Body of pancreas (tissue), 4 donors: ENCODE data around the gene TCAIM. TPM values are rescaled to one million over a fixed set of nuclear protein-coding genes. Genes with fewer than 3 reads are reported as not detected.
"Not testable (repeated sequence)": the region's sequence is repeated elsewhere in the genome, so short reads cannot be mapped to it uniquely, and the experiment has no call there.

ENCODE experiments used
- ATAC-seq: fragments of 150-250 bp; one replicate; pipeline ENCODE4 v1.9.1; 2016
- DNase-seq, 4 donors: peaks; one replicate each; pipeline ENCODE4 v3.0.0-alpha.2; 2019
- H3K27ac ChIP-seq, 4 donors: fragments of 200-600 bp; sonication (generic); 1 replicate in 3 of 4; 2 replicates in 1 of 4; pipeline versions ENCODE4 v1.5.1 to v1.6.1; 2016 to 2019; ENCODE audit warnings: mild to moderate bottlenecking in 1 of 4, mixed read lengths in 1 of 4, moderate library complexity in 1 of 4
- H3K27me3 ChIP-seq, 2 donors: fragments of 200-600 bp; sonication (generic); one replicate each; pipeline ENCODE4 v1.6.0; 2016; ENCODE audit warnings: mild to moderate bottlenecking in 1 of 2
- H3K36me3 ChIP-seq, 2 donors: fragments of 200-600 bp; sonication (generic); replicated peaks in 1 of 2; 2 replicates each; pipeline ENCODE4 v1.5.1; 2016; ENCODE audit warnings: low read depth in 2 of 2; ENCODE audit not compliant: insufficient read depth in 1 of 2
- H3K4me1 ChIP-seq: fragments of 200-600 bp; sonication (generic); one replicate; pipeline ENCODE4 v1.6.0; 2016
- H3K4me3 ChIP-seq, 2 donors: fragments of 200-600 bp; sonication (generic); 1 replicate in 1 of 2; 2 replicates in 1 of 2; pipeline ENCODE4 v1.5.1; 2016 to 2019
- H3K9me3 ChIP-seq, 3 donors: fragments of 200-600 bp; sonication (generic); 1 replicate in 2 of 3; 2 replicates in 1 of 3; pipeline ENCODE4 v1.5.1; 2016
- POLR2A ChIP-seq, 3 donors: fragments of 450-650 bp; IDR thresholded peaks; one replicate each; pipeline ENCODE4 v1.6.1; 2016; ENCODE audit warnings: antibody characterized with exemption in 3 of 3, mild to moderate bottlenecking in 2 of 3
- WGBS, 2 donors: methylation state at CpG; one replicate each; pipeline ENCODE4 v1.1.5; 2017; 5-methylcytosine and 5-hydroxymethylcytosine counted together
- intact Hi-C: fragments of 100-400 bp; cut with DNase I; formaldehyde crosslinking; loops from one replicate; pipeline ENCODE4 v1.15.1; 2023
- total RNA-seq, 2 donors: library from RNA; depleted of rRNA; stranded (reverse); fragments of >200 nt; gene quantifications; one replicate each; pipeline ENCODE4 v1.1.0, GENCODE V29; 2016
- TF ChIP-seq, protein P1 (sequence below), 7 experiments: fragments of 450-650 bp in 4 of 7; fragments of 200-600 bp in 3 of 7; sonication (generic) in 3 of 7; IDR thresholded peaks; one replicate each; pipeline ENCODE4 v1.5.1; 2016 to 2019; ENCODE audit warnings: antibody characterized with exemption in 7 of 7

TCAIM gene
- total RNA-seq, 2 donors from 2014 or later: 14.8 to 15.6 TPM

DNA sequence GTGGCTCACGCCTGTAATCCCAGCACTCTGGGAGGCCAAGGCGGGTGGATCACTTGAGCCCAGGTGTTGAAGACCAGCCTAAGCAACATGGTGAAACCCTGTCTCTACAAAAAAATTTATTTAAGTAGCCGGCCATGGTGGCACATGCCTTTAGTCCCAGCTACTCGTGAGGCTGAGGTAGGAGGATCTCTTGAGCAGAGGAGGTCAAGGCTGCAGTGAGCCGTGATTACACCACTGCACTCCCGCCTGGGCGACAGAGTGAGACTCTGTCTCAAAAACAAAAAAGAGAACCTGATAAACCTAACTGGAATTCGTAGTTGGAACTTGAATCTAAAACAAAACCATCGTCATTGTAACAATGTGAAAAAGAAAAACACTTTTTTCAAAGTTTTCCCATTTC lies 57.1 kb downstream of the TCAIM start:
- H3K9me3 ChIP-seq: no peaks in the 10 kb centered on the region
- no peaks in the 10 kb centered on the region for H3K27me3 ChIP-seq
- no peaks in the 10 kb centered on the region for H3K4me1 ChIP-seq
- H3K4me3 ChIP-seq: no peak overlapping the region
- H3K36me3 ChIP-seq: no peaks in the 10 kb centered on the region
- ATAC-seq (no peak), DNase-seq (no peak)
- intact Hi-C loops: no loop called here
- TF ChIP-seq POLR2A (IDR thresholded peaks at IDR 0.05): no peak
- TF ChIP-seq, protein P1, sequence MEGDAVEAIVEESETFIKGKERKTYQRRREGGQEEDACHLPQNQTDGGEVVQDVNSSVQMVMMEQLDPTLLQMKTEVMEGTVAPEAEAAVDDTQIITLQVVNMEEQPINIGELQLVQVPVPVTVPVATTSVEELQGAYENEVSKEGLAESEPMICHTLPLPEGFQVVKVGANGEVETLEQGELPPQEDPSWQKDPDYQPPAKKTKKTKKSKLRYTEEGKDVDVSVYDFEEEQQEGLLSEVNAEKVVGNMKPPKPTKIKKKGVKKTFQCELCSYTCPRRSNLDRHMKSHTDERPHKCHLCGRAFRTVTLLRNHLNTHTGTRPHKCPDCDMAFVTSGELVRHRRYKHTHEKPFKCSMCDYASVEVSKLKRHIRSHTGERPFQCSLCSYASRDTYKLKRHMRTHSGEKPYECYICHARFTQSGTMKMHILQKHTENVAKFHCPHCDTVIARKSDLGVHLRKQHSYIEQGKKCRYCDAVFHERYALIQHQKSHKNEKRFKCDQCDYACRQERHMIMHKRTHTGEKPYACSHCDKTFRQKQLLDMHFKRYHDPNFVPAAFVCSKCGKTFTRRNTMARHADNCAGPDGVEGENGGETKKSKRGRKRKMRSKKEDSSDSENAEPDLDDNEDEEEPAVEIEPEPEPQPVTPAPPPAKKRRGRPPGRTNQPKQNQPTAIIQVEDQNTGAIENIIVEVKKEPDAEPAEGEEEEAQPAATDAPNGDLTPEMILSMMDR (IDR thresholded peaks at IDR 0.05): no peak
- no peak overlapping the region for H3K27ac ChIP-seq
- 92 to 95% methylated on average over 9 of the region's 9 CpGs for WGBS, 2 donors

DNA sequence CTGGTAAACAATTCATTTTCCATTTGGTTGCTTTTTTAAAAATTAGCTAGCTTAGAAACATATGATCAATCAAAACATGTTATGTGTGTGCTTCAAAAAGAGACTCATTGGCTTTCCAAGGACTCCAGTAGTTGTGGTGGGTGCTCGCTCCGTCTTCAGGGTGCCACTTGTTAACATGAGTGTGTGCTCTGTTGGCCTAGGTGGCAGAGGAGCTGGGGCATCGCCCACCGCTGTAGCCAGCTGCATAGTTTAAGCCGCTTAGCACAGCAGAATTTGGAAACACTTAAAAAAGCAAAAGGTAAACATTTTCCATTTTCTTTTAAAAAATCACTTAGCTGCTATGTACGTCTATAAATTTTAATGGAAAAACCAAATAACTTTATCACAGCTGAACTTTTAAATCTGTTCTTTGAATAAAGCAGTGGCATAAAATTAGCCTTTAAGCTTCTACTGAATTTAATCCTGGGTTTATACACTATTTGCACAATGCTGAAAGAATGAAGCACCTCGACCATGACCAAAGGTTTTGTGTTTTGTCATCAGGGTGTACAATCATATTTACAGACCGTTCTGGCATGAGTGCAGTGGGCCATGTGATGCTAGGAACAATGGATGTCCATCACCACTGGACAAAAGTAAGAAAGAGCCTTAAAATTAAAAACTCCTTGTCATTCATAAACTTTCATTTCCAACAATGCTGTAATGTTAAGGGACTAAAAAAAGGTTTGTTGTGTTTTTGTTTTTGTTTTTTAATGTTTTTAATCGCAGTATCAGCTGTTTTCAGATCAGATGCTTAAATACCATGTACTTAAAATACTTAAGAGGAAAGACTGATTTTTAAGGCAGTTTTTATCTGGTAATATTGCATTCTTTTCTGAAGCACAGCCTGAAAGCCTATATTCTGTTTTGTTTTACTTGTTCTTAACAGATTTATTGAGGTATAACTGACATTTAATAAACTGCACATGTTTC lies 57.9 kb downstream of the TCAIM start:
- Histone ChIP-seq H3K4me1 (no peaks in the 10 kb centered on the region), H3K36me3 (no peaks in the 10 kb centered on the region), H3K9me3 (no peaks in the 10 kb centered on the region), H3K4me3 (no peak overlapping the region), H3K27me3 (no peaks in the 10 kb centered on the region), H3K27ac (no peak overlapping the region)
- DNase-seq (no peak), ATAC-seq (no peak)
- TF ChIP-seq, protein P1 (IDR thresholded peaks at IDR 0.05): no peak
- no peak for TF ChIP-seq POLR2A (IDR thresholded peaks at IDR 0.05)
- WGBS, 2 donors: 89 to 93% methylated on average over 9 of the region's 9 CpGs
- intact Hi-C loops: no loop called here

DNA sequence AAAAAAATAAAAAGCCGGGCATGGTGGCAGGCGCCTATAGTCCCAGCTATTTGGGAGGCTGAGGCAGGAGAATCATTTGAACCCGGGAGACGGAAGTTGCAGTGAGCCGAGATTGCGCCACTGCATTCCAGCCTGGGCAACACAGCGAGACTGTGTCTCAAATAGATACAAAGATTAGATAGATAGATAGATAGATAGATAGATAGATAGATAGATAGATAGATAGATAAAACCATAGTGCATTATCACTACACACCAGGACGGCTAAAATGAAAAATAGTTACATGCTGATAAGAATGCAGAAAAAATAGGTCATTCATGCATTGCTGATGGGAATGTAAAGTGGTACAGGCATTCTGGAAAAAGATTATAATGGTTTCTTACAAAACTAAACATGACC lies 59.7 kb downstream of the TCAIM start:
- H3K36me3 ChIP-seq, H3K4me1 ChIP-seq: not testable (repeated sequence)

GRCh38 chr3:44398853-44399252 lies 60.3 kb downstream of the TCAIM start:
- Histone ChIP-seq H3K27me3 (no peaks in the 10 kb centered on the region), H3K9me3 (no peaks in the 10 kb centered on the region), H3K4me1 (no peaks in the 10 kb centered on the region), H3K36me3 (no peaks in the 10 kb centered on the region), H3K4me3 (no peak overlapping the region), H3K27ac (no peak overlapping the region)
- no peak for DNase-seq
- TF ChIP-seq, protein P1 (IDR thresholded peaks at IDR 0.05): no peak
- TF ChIP-seq POLR2A (IDR thresholded peaks at IDR 0.05): no peak
- intact Hi-C loops: no loop called here
- ATAC-seq: no peak
- WGBS, 2 donors: 78 to 88% methylated on average over 4 of the region's 4 CpGs

More for the DNA sequence above, 59.7 kb downstream of the TCAIM start:
- DNase-seq, H3K9me3 ChIP-seq, ATAC-seq, H3K4me3 ChIP-seq, intact Hi-C loops, H3K27ac ChIP-seq, H3K27me3 ChIP-seq: not testable (repeated sequence)
- WGBS, 2 donors: 93 to 94% methylated on average over 8 of the region's 8 CpGs

- 66 to 69% methylated on average over 2 of the region's 2 CpGs for WGBS, 2 donors
- TF ChIP-seq, protein P1 (IDR thresholded peaks at IDR 0.05): no peak
- no peak for TF ChIP-seq POLR2A (IDR thresholded peaks at IDR 0.05)
- H3K4me3 ChIP-seq: no peak overlapping the region
- peaks cover 0 to 2% of the 10 kb centered on the region in 2 donors for H3K36me3 ChIP-seq
- H3K4me1 ChIP-seq: no peaks in the 10 kb centered on the region
- no peaks in the 10 kb centered on the region for H3K27me3 ChIP-seq
- intact Hi-C loops: no loop called here
- H3K27ac ChIP-seq: no peak overlapping the region
- no peak for ATAC-seq
- no peaks in the 10 kb centered on the region for H3K9me3 ChIP-seq
- DNase-seq: no peak
These were observed 62.2 kb downstream of the TCAIM start for GRCh38 chr3:44400771-44401170.
